ENCODE measurements around the gene TUBAL3.

DNA sequence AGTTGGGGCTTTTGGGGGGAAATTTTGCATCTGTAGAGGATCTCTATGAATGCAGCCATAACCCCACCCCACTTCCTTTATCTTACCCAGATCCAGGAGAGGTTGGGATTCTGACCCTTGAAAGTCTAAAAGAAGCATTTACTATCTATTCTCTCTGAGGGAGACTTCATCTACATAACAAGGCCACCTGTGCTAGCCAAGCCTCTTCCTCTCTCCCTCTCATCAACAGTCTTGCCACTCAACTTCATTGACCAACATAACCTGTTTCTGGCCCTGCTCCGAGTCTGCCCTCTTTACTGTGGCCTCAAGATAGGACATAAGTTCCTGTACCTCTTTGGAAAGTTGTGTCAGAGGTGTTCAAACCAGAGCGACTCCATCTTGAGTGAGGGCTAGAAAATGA is 19.4 kb downstream of the TUBAL3 start:
- TF ChIP-seq CTCF (conservative IDR thresholded peaks at IDR 0.05; ENCODE audit: low read depth, low read length), result no peak
- TF ChIP-seq EZH2 (IDR thresholded peaks at IDR 0.05; ENCODE audit: borderline replicate concordance, low read depth, low read length, poor library complexity, severe bottlenecking), result no peak

All from A673 (cell line).